Nephron progenitor cell (in vitro differentiated cells): ENCODE measurements around the gene LAMA4.

ENCODE experiments used
- DNase-seq: peaks from one replicate; pipeline ENCODE4 v3.0.0; 2021
- H3K27ac Mint-ChIP-seq: 2 replicates; pipeline ENCODE4 v1.8.0; 2021; ENCODE audit warnings: mild to moderate bottlenecking, moderate library complexity, mixed read lengths
- H3K27me3 Mint-ChIP-seq: 2 replicates; pipeline ENCODE4 v1.8.0; 2021; ENCODE audit warnings: mild to moderate bottlenecking, low read depth, mixed read lengths; ENCODE audit not compliant: poor library complexity
- H3K36me3 Mint-ChIP-seq: 2 replicates; pipeline ENCODE4 v1.8.0; 2021; ENCODE audit warnings: low read depth, mixed read lengths
- H3K4me1 Mint-ChIP-seq: 2 replicates; pipeline ENCODE4 v1.8.0; 2021; ENCODE audit warnings: mixed read lengths
- H3K4me3 Mint-ChIP-seq: 2 replicates; pipeline ENCODE4 v1.8.0; 2021; ENCODE audit warnings: mild to moderate bottlenecking, moderate library complexity, mixed read lengths
- H3K9me3 Mint-ChIP-seq: 2 replicates; pipeline ENCODE4 v1.8.0; 2021; ENCODE audit warnings: mild to moderate bottlenecking, moderate library complexity, mixed read lengths
- CTCF ChIP-seq: fragments of 200-600 bp; sonication (generic); IDR thresholded peaks from 2 replicates; pipeline ENCODE4 v1.5.0; 2021; ENCODE audit warnings: antibody characterized with exemption

Gene LAMA4, protein sequence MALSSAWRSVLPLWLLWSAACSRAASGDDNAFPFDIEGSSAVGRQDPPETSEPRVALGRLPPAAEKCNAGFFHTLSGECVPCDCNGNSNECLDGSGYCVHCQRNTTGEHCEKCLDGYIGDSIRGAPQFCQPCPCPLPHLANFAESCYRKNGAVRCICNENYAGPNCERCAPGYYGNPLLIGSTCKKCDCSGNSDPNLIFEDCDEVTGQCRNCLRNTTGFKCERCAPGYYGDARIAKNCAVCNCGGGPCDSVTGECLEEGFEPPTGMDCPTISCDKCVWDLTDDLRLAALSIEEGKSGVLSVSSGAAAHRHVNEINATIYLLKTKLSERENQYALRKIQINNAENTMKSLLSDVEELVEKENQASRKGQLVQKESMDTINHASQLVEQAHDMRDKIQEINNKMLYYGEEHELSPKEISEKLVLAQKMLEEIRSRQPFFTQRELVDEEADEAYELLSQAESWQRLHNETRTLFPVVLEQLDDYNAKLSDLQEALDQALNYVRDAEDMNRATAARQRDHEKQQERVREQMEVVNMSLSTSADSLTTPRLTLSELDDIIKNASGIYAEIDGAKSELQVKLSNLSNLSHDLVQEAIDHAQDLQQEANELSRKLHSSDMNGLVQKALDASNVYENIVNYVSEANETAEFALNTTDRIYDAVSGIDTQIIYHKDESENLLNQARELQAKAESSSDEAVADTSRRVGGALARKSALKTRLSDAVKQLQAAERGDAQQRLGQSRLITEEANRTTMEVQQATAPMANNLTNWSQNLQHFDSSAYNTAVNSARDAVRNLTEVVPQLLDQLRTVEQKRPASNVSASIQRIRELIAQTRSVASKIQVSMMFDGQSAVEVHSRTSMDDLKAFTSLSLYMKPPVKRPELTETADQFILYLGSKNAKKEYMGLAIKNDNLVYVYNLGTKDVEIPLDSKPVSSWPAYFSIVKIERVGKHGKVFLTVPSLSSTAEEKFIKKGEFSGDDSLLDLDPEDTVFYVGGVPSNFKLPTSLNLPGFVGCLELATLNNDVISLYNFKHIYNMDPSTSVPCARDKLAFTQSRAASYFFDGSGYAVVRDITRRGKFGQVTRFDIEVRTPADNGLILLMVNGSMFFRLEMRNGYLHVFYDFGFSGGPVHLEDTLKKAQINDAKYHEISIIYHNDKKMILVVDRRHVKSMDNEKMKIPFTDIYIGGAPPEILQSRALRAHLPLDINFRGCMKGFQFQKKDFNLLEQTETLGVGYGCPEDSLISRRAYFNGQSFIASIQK (N-terminal part only)

GRCh38 chr6:112253841-112254816 is at the start of gene LAMA4:
LAMA4 (minus strand) TSS chr6:112254567; CDS start chr6:112254150, 417 bp downstream.
- peaks cover 43% of the 10 kb centered on the region for H3K4me1 Mint-ChIP-seq
- DNase-seq, result peak; percentile 58
- H3K27ac Mint-ChIP-seq, result peak within 1 kb of the TSS; percentile 78
- peaks cover 14% of the 10 kb centered on the region for H3K9me3 Mint-ChIP-seq
- H3K36me3 Mint-ChIP-seq, result peaks cover 15% of the 10 kb centered on the region
- TF ChIP-seq CTCF, result no peak
- H3K4me3 Mint-ChIP-seq, result peak within 1 kb of the TSS; percentile 89
- H3K27me3 Mint-ChIP-seq, result peaks cover 58% of the 10 kb centered on the region

DNA sequence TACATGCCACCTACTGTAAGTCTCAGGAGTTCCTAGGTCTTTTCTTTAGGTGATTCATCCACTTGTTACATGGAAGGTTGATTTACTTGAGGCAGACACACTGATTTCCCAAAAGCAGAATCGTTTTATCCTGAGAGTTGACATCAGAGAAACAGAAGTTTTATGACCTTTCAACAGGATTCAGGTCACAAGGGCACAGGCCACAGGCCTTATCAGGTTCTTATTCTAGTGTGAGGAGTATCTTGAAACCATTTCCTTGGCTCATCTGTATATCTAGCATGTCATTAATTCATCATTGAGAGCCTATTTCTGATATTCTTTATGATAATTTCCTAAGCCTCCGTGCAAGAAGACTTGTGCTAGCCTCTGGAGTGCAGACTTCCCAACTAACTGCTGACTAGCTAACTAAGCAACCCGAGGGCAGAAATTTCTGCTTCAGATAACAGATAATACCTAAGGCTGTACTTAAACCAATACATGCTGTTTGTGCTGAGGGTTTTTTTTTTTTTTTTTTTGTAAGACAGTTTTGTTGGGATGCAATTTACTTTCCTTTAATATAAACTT is 47.9 kb upstream of the LAMA4 start:
- no peaks in the 10 kb centered on the region for H3K36me3 Mint-ChIP-seq
- H3K9me3 Mint-ChIP-seq, result peaks cover 4% of the 10 kb centered on the region
- peak; percentile 7 for DNase-seq
- peaks cover 47% of the 10 kb centered on the region for H3K4me1 Mint-ChIP-seq
- TF ChIP-seq CTCF, result no peak
- H3K27me3 Mint-ChIP-seq, result peaks cover 5% of the 10 kb centered on the region
- no peak overlapping the region for H3K4me3 Mint-ChIP-seq
- H3K27ac Mint-ChIP-seq, result no peak overlapping the region

DNA sequence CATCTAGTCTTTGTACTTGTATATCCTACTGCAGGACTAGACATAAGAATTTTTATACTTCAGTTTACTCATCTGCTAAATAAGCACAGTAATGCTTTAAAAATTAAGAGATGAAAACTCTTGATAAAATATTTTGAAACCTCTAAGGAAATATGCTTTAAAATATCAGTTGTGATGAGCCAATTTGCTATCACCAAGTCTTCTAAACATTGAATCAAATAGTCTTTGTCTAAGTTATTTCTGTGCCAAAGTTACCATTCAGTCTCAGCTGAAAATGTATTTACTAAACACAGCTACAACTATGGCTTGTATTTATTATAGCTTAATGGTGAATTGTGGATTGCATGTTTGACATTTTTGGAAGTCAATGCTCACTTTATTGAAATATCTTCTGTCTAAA is 46.5 kb upstream of the LAMA4 start:
- no peak for TF ChIP-seq CTCF
- Mint-ChIP-seq H3K9me3 (peaks cover 9% of the 10 kb centered on the region), H3K4me1 (peaks cover 47% of the 10 kb centered on the region), H3K4me3 (no peak overlapping the region), H3K27ac (no peak overlapping the region), H3K36me3 (no peaks in the 10 kb centered on the region), H3K27me3 (peaks cover 13% of the 10 kb centered on the region)
- no peak for DNase-seq

DNA sequence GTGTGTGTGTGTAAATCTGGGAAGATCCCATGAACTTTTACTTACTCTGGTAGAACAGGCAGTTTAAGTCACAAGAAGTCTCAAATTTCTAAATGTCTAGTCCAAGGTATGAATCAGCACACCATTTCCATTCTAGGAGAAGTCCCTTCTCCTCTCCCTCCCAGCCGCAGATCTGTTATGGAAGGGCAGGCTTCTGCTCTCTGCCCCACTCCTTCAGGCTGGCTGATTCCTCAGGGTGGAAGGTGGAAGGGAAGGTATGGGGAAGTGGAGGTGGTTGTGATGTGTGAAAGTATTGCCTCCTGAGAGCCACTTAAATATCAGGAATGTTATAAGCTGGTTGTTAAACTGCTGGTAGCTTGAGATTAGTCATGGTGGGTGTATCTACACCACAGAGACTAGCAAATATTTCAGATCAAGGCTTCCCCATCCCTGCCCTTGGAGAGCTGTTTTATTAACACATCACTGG is 44.5 kb upstream of the LAMA4 start:
- no peaks in the 10 kb centered on the region for H3K36me3 Mint-ChIP-seq
- peaks cover 44% of the 10 kb centered on the region for H3K4me1 Mint-ChIP-seq
- H3K27ac Mint-ChIP-seq, result peak overlapping the region; percentile 56
- H3K9me3 Mint-ChIP-seq, result peaks cover 9% of the 10 kb centered on the region
- peaks cover 9% of the 10 kb centered on the region for H3K27me3 Mint-ChIP-seq
- TF ChIP-seq CTCF, result no peak
- H3K4me3 Mint-ChIP-seq, result no peak overlapping the region
- no peak for DNase-seq
